COLO668 (cell line): ENCODE data around the gene SLFN12L.

Source experiments
- DNase-seq: peaks from one replicate; lab custom pipeline; 2025; ENCODE audit not compliant: unreplicated experiment; lab: John Stamatoyannopoulos, UW

Gene SLFN12L

GRCh38 chr17:35433075-35433894 is 104.2 kb downstream of the SLFN12L start:
- DNase-seq, result no peak

DNA sequence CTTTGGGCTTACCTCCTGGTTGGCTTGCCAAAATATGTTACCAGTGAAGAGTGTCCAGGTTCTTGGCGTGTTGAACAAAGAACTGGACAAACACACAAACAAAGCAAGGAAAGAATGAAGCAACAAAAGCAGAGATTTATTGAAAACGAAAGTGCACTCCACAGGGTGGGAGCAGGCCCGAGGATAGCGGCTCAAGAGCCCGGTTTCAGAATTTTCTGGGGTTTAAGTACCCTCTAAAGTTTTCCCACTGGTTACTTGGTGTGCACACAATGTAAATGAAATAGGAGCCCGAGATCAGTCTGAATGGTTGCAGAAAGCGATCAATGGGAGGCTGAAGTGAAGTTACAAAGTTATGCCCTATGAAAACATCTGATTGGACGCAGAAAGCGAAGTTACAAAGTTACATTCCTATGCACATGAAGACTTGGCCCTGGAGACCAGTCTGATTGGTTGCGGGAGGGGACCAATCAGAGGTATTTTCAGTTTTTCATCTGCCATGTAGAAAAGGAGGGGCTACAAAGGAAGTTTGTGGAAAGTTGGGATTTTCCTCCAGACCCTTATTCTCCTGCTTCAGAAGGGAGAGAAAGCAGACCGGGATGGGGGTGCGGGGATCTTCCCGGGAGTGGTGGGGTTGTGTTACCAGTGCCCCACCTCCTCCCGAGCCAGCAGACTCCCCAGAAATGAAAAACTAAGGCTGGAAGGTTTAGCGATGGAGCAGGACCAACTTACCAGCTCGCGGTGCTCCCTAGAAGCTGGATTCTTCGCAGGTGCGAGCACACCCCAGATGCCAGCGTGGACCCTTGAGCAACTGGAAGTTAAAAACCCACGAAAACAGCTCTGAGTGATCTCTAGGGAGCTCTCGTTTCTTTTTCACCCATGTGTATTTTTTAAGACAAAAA is 105.1 kb downstream of the SLFN12L start, which contains the start of gene SLFN12:
Gene SLFN12 (minus strand): TSS at position 325 of the 899 bp plus-strand sequence. CDS start 9,472 bp downstream, outside the sequence.
- no peak for DNase-seq

DNA sequence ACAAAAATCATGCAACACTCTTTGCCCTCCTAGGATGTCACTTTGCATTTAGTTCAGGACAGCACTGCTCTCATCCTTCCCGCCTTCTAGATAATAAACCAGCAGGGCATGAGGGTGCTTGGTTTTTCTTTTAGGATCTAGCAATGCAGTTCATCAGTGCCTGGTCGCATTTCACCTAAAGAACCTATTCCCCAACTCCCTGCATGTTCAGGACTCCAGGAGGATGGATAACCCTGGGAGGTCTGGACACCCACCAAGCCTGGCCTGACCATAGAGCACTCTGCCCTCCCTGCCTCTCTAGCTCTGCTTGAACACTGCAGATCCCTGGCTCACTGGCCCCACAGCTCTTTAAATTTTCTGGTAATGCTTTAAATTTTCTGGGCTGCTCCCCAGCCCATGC is 107.8 kb downstream of the SLFN12L start:
- no peak for DNase-seq

DNA sequence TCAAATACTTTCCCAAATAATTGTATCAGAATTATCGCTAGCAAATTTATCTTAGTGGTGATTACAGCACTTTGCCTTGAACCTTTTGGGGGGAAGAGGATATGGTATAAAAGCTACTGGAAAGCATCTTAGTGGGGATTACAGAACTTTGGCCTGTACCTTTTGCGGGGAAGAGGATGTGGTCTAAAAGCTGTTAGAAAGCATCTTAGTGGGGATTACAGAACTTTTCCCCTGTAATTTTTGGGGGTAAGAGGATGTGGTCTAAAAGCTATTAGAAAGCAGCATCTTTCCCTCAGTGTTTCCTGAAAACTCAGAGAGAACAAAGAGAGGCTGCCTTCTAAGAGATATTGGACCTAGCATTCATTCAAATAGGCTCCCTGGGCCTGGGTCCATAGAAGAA is 109.2 kb downstream of the SLFN12L start:
- DNase-seq, result no peak

DNA sequence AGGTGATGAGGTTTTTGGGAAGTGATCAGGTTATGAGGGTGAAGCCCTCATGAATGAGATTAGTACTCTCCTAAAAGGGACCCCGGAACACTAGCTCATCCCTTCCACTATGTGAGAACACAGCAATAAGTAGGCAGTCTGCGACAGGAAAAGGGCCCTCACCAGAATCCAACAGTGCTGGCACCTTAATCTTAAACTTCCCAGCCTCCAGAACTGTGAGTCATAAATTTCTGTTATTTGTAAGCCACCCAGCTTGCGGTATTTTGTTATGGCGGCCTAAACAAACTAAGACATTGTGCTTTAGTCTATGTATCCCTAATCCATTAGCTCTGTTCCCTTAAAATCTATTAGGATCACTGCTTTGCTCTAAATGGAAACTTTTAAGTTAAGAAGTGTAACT is 113.7 kb downstream of the SLFN12L start:
- no peak for DNase-seq
